NCI-H1105 (cell line): ENCODE data around the gene SELENOO.
"Not testable (repeated sequence)": the region's sequence is repeated elsewhere in the genome, so short reads cannot be mapped to it uniquely, and the experiment has no call there.

ENCODE experiments used
- DNase-seq: peaks from one replicate; lab custom pipeline; 2025; lab: John Stamatoyannopoulos, UW

Gene SELENOO

GRCh38 chr22:50201191-50202129 is 649 bp downstream of the SELENOO start:
- DNase-seq: no peak

- no peak for DNase-seq
Measured at GRCh38 chr22:50202130-50202666, 1.4 kb downstream of the SELENOO start.

GRCh38 chr22:50203288-50203687 is 2.5 kb downstream of the SELENOO start:
- no peak for DNase-seq

- no peak for DNase-seq
Measured at GRCh38 chr22:50204571-50204970, 3.8 kb downstream of the SELENOO start.

GRCh38 chr22:50204998-50205397 is 4.2 kb downstream of the SELENOO start:
- DNase-seq: not testable (repeated sequence)

- DNase-seq: no peak
Measured at GRCh38 chr22:50205781-50206569, 5.2 kb downstream of the SELENOO start.

- no peak for DNase-seq
Measured at GRCh38 chr22:50206599-50206998, 5.8 kb downstream of the SELENOO start.

- no peak for DNase-seq
Measured at GRCh38 chr22:50207383-50208140, 6.8 kb downstream of the SELENOO start.

- no peak for DNase-seq
Measured at GRCh38 chr22:50208430-50208938, 7.7 kb downstream of the SELENOO start.

GRCh38 chr22:50208939-50209892 is 8.4 kb downstream of the SELENOO start:
- no peak for DNase-seq

GRCh38 chr22:50209893-50210292 is 9.1 kb downstream of the SELENOO start:
- DNase-seq: peak; percentile 22

- DNase-seq: no peak
Measured at GRCh38 chr22:50210378-50211139, 9.7 kb downstream of the SELENOO start.

GRCh38 chr22:50211147-50211546 is 10.3 kb downstream of the SELENOO start:
- DNase-seq: no peak

GRCh38 chr22:50213263-50213662 is 12.5 kb downstream of the SELENOO start:
- DNase-seq: no peak

- DNase-seq: no peak
Measured at GRCh38 chr22:50215297-50216054, 14.7 kb downstream of the SELENOO start.

- no peak for DNase-seq
Measured at GRCh38 chr22:50216055-50216683, 15.4 kb downstream of the SELENOO start.

GRCh38 chr22:50216684-50217520 is 16.1 kb downstream of the SELENOO start:
- no peak for DNase-seq
